NCI-H1092 treated with DMSO at 0.1 percent for 48 hours (cell line): ENCODE measurements around the gene ATP6V0D1.
A peak's percentile ranks its signal among the peaks of the same experiment; 100 is the strongest.
"Not testable (repeated sequence)": the region's sequence is repeated elsewhere in the genome, so short reads cannot be mapped to it uniquely, and the experiment has no call there.

Experiments
- DNase-seq: peaks from one replicate; lab custom pipeline; 2025; lab: John Stamatoyannopoulos, UW

The ATP6V0D1 gene

GRCh38 chr16:67429053-67429798, 51.7 kb downstream of the ATP6V0D1 start:
- no peak for DNase-seq

- peak; percentile 78 for DNase-seq
These were observed 52.7 kb downstream of the ATP6V0D1 start for GRCh38 chr16:67428146-67428731.

GRCh38 chr16:67426950-67427349, 54.0 kb downstream of the ATP6V0D1 start:
- no peak for DNase-seq

DNA sequence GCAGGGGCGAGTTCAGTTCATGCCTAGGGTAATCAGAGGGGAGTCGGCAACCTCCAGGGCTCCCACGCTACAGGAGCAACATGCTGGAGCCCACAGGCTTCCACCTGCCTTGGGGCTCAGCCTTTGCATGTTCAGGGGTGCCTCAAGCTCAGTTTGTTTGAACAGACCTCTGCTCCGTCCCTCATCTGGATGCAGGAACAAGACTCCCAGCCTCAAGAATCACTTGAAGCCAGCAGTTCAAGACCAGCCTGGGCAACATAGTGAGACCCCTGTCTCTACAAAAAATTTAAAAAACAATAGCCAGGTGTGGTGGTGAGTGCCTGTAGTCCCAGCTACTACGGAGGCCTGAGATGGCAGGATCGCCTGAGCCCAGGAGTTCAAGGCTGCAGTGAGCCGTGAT, 54.9 kb downstream of the ATP6V0D1 start:
- no peak for DNase-seq

GRCh38 chr16:67425580-67425979, 55.4 kb downstream of the ATP6V0D1 start:
- DNase-seq, result no peak

DNA sequence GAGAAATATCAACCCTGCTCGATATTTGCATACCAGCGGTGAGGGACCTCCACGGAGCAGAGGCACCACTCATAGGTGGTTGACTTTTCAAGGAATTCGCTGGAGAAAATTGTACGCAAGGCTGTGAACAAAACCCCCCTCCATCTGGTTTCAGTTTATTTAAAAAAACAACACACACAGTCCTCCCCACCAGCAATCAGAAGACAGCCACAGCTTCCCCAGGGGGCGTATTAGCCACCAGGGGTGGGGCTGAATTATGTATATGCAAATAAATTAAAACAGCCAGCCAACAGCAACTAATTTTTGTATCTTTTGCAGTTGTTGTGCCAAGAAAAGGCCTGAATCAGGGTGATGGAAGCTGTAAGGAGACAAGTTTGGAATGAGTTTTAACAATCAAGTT, 55.9 kb downstream of the ATP6V0D1 start:
- DNase-seq, result no peak

DNA sequence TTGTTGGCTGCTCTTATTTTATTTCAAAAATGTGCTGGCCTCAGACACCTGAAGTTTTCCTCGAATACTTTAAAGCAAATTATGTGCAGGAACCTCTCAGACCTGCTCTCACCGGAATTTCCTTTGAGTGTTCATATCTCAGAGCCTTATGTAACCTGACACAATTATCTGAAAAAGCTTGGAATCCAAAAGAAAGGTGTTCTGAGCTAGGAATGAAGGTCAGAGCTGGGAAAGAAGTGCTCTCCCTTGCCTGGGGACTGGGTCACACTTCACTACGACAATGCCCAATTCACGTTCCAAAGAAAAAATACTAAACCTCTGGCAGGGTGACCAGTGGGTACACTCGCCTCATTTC, 56.7 kb downstream of the ATP6V0D1 start:
- no peak for DNase-seq

GRCh38 chr16:67423611-67424260, 57.2 kb downstream of the ATP6V0D1 start:
- DNase-seq, result no peak

GRCh38 chr16:67423015-67423414, 57.9 kb downstream of the ATP6V0D1 start:
- DNase-seq, result no peak

DNA sequence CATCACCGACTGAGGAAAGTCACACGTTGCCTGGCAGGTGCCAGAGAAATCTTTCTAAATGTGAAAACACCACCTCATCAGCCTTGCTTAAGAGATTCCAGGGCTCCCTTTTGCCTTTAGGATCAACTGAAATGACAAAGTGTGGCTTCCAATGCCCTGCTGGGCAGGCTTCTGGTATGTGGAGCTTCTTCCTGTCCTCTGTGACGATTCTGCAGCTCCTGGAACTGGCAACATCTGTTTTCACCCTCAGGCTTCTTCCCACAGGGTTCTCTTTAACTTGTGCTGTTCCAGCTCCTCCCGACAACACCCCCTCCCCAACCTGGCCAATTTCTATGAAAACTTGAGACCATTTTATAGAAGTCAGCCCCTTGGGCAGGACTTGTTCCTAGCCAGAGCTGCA, 59.9 kb downstream of the ATP6V0D1 start:
- no peak for DNase-seq

- no peak for DNase-seq
These were observed 61.0 kb downstream of the ATP6V0D1 start for GRCh38 chr16:67419931-67420330.

GRCh38 chr16:67419502-67419901, 61.5 kb downstream of the ATP6V0D1 start:
- DNase-seq, result no peak

DNA sequence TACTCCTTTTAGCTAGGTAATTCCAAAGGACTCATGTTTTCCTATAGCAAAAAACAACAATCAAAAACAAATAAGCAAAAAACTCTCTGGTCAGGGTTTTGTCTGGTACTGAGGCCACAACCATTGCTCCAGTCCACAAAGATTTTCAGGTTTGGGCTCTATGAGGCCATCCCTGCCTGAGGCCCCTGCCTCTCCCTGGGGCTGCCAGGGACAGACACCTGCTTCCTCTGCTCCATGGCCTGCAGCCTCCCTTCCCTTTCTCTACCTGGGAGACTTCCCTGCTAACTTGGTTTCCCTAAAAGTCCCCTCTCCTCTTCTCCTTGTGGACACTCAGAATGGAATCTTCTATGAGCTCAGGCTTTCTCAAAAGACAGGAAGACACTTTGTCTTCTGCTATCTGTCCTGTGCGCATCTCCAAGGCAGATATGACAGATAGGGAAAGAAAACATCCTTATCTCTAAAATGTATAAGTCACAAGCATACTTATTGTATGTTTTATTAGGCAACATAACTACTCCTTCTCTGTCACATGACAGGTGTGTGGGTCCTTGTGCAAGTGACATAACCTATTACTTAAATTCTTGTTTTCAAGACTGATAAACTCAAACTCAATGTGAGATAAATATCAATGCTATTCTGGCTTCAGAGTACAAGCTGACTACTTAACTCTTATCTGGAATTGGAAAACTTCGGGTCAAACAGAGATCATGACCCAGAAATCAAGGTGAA, 63.5 kb downstream of the ATP6V0D1 start:
- DNase-seq, result no peak

DNA sequence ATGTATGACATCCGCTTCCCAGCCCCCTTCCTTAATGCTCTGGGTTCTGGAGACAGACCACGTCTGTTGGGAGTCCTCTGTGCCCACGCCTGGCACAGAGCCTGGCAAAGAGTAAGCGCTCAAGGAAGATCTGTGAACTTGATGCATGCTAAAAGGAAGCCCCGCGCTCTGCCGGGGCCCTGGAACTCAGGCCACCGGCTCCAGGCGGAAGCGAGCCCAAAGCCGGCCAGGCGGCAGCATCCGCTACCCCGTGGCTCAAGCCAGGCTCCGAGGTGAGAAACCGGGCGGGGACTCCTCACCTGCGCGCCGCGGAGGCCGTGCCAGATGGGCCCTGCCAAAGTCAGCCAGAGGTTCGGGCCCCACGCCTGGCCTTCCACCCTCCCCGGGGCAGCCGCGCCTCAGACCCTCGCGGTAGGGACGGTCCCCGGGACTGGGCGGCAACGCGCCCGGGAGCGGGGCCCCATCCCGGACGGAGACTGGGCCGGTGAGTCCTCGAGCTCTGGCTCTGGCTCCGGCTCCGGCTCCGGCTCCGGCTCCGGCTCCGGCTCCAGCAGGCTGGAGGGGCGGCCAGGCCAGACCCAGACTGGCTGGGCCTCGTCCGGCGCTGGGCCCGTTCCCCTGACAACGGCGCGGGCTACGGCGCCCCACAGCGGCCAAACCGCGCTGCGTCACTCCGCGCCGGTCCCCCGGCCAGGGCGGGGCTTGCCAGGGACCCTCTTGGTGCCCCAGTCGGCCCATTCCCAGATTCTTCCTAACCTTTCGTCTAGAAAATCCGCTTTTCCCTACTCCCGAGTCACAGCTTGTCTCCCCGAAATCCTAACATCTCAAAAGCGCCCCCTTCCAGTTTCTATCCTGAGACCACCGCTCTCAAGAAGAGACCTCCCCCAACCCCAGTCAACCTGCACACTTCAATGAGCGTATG, 64.8 kb downstream of the ATP6V0D1 start, which contains the start of gene ZDHHC1:
Gene ZDHHC1 (minus strand): TSS at position 606 of the 922 bp plus-strand sequence. CDS start 8,702 bp downstream, outside the sequence.
- peak; percentile 42 for DNase-seq

- not testable (repeated sequence) for DNase-seq
These were observed 65.5 kb downstream of the ATP6V0D1 start for GRCh38 chr16:67415421-67415820.

DNA sequence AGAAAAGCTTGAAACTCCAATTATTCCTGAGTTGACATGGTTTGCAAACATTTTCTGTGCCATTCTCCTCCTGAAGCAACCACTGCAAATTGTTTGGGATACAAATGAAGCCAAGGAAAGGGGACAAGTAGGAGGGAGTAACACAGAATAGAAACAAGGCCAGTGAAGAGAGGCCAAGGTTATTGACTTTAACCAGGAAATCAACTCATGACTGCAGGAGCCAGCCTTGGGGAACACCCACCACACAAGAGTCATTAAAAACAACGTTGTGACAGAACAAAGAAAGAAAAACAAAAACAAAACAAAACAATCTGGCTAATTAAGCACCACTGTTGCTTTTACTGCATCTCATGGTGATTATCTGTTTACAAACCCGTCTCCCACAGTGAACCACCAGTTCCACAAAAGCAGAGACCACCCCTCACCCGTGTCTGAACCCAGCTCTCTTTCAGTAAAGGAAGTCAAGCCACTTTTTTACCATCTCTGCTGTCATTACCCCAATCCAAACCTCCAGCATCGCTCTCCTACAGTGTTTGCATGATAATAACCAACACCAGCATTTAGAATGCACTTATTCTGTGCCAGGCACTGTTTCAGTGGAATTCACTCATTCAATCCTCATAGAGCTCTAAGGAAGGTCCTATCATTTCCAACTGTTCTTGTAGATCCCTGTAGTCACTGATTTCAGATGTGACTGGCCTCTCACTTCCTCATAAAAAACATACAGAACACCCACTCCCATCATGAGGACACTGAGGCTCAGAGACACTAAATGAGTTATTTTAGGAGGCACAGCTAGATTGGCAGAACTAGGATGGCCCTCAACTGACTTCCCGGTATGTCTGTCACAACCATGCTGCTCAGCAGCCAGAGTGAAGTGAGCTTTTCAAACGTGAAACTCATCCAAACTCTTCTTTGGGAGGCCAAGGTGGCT, 66.7 kb downstream of the ATP6V0D1 start:
- DNase-seq, result no peak

DNA sequence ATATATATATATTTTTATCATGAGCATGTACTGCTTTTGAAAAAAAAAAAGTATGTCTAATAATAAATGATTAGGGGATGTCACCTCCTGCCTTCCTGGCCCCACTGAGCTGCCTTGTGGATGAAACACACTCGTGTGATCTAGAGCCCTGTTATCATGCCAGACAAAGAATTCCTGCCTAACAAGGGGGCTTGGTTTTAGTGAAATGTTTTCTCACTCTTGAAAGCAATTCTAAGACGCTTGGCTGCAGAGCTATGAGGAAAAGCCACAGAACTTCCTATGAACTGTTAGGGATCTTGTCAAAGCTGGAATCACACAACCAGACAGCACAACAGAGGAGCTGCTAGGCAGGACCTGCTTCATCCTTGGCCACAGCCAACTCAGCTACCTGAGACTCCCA, 68.7 kb downstream of the ATP6V0D1 start:
- DNase-seq, result no peak

GRCh38 chr16:67411339-67411738, 69.6 kb downstream of the ATP6V0D1 start:
- no peak for DNase-seq

DNA sequence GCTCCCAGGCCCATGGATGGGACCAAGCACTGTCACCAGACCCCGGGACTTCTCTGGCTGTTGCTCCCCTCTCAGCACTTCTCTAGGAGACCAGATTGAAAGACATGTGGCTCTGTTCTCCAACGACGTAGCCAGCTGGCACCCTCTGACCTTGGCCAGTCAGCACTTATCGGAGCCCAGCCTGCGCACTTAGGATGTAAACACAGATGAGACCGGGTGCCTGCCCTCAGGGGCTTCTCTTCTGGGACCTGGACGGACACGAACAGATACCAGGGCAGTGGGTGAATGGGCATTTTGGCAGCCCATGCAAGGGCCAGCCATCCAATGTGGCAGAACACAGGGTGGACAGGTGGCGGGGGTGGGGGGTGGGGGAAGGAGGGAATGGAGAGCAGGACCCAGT, 71.3 kb downstream of the ATP6V0D1 start:
- no peak for DNase-seq

GRCh38 chr16:67407788-67408452, 73.0 kb downstream of the ATP6V0D1 start:
- DNase-seq, result no peak
